Omental fat pad (tissue), 4 donors: ENCODE results near the gene VIPR1. TPM values are rescaled to one million over a fixed set of nuclear protein-coding genes. Genes with fewer than 3 reads are reported as not detected.

Experiments used
- ATAC-seq: fragments of 150-250 bp; one replicate; pipeline ENCODE4 v1.9.1; 2016; ENCODE audit warnings: mild to moderate bottlenecking, moderate library complexity; ENCODE audit not compliant: low FRiP score
- DNase-seq: peaks from one replicate; pipeline ENCODE4 v3.0.0-alpha.2; 2019; ENCODE audit warnings: low spot score
- CTCF ChIP-seq, 3 donors: fragments of 450-650 bp; IDR thresholded peaks; one replicate each; pipeline ENCODE4 v1.5.1; 2016 to 2017; ENCODE audit warnings: antibody characterized with exemption in 3 of 3, mild to moderate bottlenecking in 3 of 3, moderate library complexity in 2 of 3
- total RNA-seq, 4 donors: library from RNA; depleted of rRNA; stranded (reverse); fragments of >200 nt; gene quantifications; one replicate each; pipeline ENCODE4 v1.1.0, GENCODE V29; 2016

VIPR1 gene
- total RNA-seq, 4 donors from 2014 or later, result 2.9 to 73.8 (median 6.2) TPM

- TF ChIP-seq CTCF (IDR thresholded peaks at IDR 0.05), result no peak
- ATAC-seq (no peak), DNase-seq (no peak)
These were observed 8.8 kb downstream of the VIPR1 start for GRCh38 chr3:42511201-42511600.

- TF ChIP-seq CTCF (IDR thresholded peaks at IDR 0.05), result no peak
- ATAC-seq, result no peak
- no peak for DNase-seq
These were observed 9.3 kb downstream of the VIPR1 start for GRCh38 chr3:42511736-42512135.

GRCh38 chr3:42513121-42513520, 10.7 kb downstream of the VIPR1 start:
- no peak for TF ChIP-seq CTCF (IDR thresholded peaks at IDR 0.05)
- DNase-seq, result no peak
- ATAC-seq, result no peak

- ATAC-seq (no peak), DNase-seq (no peak)
- TF ChIP-seq CTCF (IDR thresholded peaks at IDR 0.05), result no peak
These were observed 11.1 kb downstream of the VIPR1 start for GRCh38 chr3:42513521-42513920.

GRCh38 chr3:42514876-42515275, 12.4 kb downstream of the VIPR1 start:
- ATAC-seq, result no peak
- TF ChIP-seq CTCF (IDR thresholded peaks at IDR 0.05), result no peak
- no peak for DNase-seq

GRCh38 chr3:42515391-42515916, 13.0 kb downstream of the VIPR1 start:
- DNase-seq, result no peak
- ATAC-seq, result no peak
- TF ChIP-seq CTCF (IDR thresholded peaks at IDR 0.05), result no peak

- no peak for TF ChIP-seq CTCF (IDR thresholded peaks at IDR 0.05)
- DNase-seq, result no peak
- ATAC-seq, result no peak
These were observed 13.5 kb downstream of the VIPR1 start for GRCh38 chr3:42515976-42516375.
